HUES64 (cell line): ENCODE data around the gene TRERF1.
"Not testable (repeated sequence)": the region's sequence is repeated elsewhere in the genome, so short reads cannot be mapped to it uniquely, and the experiment has no call there.

Source experiments
- H3K27ac ChIP-seq: 2 replicates; pipeline ENCODE4 v1.7.0; 2013; ENCODE audit warnings: low read depth, low read length, inconsistent platforms
- H3K27me3 ChIP-seq: 2 replicates; pipeline ENCODE4 v1.6.1; 2013; ENCODE audit warnings: mild to moderate bottlenecking, low read length; ENCODE audit not compliant: insufficient read depth
- H3K36me3 ChIP-seq: 2 replicates; pipeline ENCODE4 v1.6.1; 2013; ENCODE audit warnings: mild to moderate bottlenecking, low read length; ENCODE audit not compliant: insufficient read depth
- H3K4me1 ChIP-seq: 2 replicates; pipeline ENCODE4 v1.6.1; 2013; ENCODE audit warnings: mild to moderate bottlenecking, low read length, moderate library complexity; ENCODE audit not compliant: insufficient read depth
- H3K4me3 ChIP-seq: 2 replicates; pipeline ENCODE4 v1.5.1; 2013; ENCODE audit warnings: mild to moderate bottlenecking, low read length, moderate library complexity
- H3K9ac ChIP-seq: 2 replicates; pipeline ENCODE4 v1.6.1; 2013; ENCODE audit warnings: mild to moderate bottlenecking, low read depth, low read length
- H3K9me3 ChIP-seq: 2 replicates; pipeline ENCODE4 v1.6.1; 2013; ENCODE audit warnings: low read depth, low read length; ENCODE audit not compliant: insufficient read depth
- WGBS: fragments of 150-250, 120-280 bp; methylation state at CpG from one replicate; pipeline ENCODE4 v1.1.7; 2013; ENCODE audit warnings: missing lambda C conversion rate; 5-methylcytosine and 5-hydroxymethylcytosine counted together

Gene TRERF1

DNA sequence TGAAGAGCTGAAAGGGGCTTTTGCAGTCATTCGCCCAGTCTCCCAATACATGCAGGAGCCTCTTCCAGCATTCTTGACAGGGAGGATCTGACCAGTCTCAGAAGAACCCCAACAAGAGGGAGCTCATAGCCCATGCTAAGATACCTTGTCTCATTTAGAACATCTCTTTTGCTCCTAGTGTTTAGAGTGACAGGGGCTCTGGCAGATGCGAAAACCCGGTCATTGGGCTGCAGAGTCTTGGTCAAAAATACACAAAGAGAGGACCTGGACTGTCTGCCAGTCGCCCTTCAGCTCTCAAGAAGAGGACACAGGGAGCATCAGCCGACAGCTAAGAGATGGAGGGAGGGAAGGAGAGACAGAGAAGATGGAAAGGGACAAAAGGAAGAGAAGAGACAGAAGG, 257.7 kb downstream of the TRERF1 start:
- Histone ChIP-seq H3K4me1 (peaks cover 14% of the 10 kb centered on the region), H3K27me3 (no peaks in the 10 kb centered on the region), H3K4me3 (no peak overlapping the region), H3K9me3 (no peaks in the 10 kb centered on the region), H3K9ac (no peak overlapping the region), H3K27ac (peak overlapping the region; percentile 2; the same call in 1 of the 2 replicates), H3K36me3 (no peaks in the 10 kb centered on the region)
- 91% methylated on average over 5 of the region's 5 CpGs for WGBS

DNA sequence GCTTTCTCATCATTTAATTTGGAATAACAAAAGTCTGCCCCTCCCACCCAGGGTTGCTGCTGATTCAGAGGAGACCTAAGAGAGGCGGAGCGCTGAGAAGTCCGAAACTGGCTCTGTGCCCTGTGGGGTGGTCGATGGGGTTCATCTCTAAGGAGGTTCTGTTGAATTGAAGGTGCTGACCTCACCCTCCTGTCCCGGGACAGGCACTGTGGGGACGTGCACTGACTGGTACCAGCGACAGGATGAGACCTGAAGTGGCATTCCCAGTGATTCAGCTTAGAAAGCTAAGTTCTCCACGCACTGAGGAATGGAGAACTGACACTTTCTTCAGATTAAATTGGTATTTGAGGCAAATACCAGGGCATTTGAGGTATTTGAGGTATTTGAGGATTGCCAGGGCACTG, 258.2 kb downstream of the TRERF1 start:
- H3K27ac ChIP-seq = peak overlapping the region; percentile 2; the same call in 1 of the 2 replicates
- H3K4me1 ChIP-seq = peaks cover 14% of the 10 kb centered on the region
- H3K36me3 ChIP-seq = no peaks in the 10 kb centered on the region
- no peak overlapping the region for H3K9ac ChIP-seq
- H3K9me3 ChIP-seq = no peaks in the 10 kb centered on the region
- H3K4me3 ChIP-seq = no peak overlapping the region
- 29% methylated on average over 8 of the region's 8 CpGs for WGBS
- no peaks in the 10 kb centered on the region for H3K27me3 ChIP-seq

DNA sequence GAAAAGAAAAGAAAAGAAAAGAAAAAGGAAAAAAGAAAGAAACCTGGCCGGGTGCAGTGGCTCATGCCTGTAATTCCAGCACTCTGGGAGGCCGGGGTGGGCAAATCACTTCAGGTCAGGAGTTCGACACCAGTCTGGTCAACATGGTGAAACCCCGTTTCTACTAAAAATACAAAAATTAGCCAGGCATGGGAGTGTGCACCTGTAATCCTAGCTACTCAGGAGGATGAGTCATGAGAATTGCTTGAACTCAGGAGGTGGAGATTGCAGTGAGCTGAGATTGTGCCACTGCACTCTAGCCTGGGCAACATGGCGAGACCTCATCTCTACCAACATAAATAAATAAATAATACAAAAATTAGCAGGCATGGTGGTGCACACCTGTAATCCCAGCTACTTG, 259.3 kb downstream of the TRERF1 start:
- not testable (repeated sequence) for H3K36me3 ChIP-seq, H3K9ac ChIP-seq, H3K27ac ChIP-seq, H3K9me3 ChIP-seq, H3K27me3 ChIP-seq, H3K4me3 ChIP-seq
- peaks cover 14% of the 10 kb centered on the region for H3K4me1 ChIP-seq
- 90% methylated on average over 4 of the region's 5 CpGs for WGBS

DNA sequence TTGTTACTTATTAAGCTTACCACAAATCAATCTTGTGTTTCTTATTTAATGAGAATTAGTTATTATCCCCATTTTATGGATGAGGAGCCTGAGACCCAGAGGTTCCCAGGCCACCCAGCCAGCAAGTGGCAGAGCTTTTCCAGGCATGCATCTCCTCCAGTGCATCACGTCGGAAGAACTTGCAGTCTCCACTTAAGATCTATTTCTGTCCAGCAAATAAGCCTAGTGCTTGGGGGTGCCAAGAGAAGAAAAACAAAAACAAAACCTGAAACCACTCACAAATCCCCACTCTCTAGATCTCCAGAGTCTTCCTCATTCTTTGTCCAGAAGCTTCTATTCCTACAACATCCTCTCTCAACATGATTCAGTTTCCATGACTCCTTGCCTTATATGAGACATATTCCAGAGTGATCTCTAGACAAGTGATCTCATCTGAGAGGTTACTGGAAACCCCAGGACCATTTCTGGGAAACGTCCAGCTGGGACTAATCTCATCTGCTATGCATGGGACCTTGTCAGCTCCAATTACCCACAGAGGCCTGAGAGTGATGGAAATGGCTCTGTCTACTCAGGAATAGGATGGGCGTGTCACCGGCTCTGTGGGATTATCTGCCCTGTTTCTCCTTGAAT, 261.1 kb downstream of the TRERF1 start:
- no peak overlapping the region for H3K4me3 ChIP-seq
- no peaks in the 10 kb centered on the region for H3K27me3 ChIP-seq
- H3K4me1 ChIP-seq = peaks cover 22% of the 10 kb centered on the region
- WGBS = 88% methylated on average over 5 of the region's 5 CpGs
- no peaks in the 10 kb centered on the region for H3K9me3 ChIP-seq
- no peaks in the 10 kb centered on the region for H3K36me3 ChIP-seq
- no peak overlapping the region for H3K27ac ChIP-seq
- no peak overlapping the region for H3K9ac ChIP-seq

DNA sequence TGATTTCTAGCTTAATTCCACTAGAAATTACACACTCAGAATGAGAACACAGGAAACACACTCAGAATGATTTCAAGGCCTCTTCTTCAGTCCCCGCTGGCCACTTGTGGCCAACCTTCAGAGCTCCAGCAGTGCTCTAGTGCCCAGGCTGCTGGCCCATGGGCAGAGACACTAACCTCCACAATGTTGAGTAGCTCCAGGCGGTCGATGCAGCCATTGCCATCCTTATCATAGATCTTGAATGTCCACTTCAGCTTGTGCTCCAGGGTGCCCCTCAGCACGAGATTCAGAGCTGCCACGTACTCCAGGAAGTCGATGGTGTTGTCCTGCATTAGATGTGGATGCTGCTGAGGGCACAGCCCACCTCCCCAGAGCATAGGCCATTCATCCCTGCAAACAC, 263.3 kb downstream of the TRERF1 start:
- no peaks in the 10 kb centered on the region for H3K9me3 ChIP-seq
- WGBS = 93% methylated on average over 6 of the region's 6 CpGs
- no peak overlapping the region for H3K9ac ChIP-seq
- H3K4me3 ChIP-seq = no peak overlapping the region
- peaks cover 18% of the 10 kb centered on the region for H3K4me1 ChIP-seq
- H3K27me3 ChIP-seq = no peaks in the 10 kb centered on the region
- H3K27ac ChIP-seq = no peak overlapping the region
- no peaks in the 10 kb centered on the region for H3K36me3 ChIP-seq

DNA sequence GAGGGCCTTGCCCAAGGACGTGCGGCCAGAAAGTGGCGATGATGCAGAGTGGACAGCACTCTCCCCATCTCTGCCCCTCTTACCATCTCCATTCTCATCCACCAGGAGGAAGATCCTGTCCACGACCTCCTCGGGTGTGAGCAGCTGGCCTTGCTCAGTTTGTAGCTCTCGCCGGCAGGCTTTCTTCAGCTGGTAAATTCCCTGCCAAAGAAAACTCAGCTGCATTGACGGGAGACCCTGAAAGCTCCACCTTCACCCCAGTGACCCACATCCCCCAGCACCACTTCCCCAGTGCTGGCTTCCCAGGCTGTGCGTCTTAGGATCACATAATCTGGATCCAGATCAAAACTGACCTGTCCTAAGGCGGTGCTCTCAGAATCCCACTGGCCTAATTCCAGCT, 266.1 kb downstream of the TRERF1 start:
- H3K27ac ChIP-seq = no peak overlapping the region; the same call in 1 of the 2 replicates
- H3K4me1 ChIP-seq = peaks cover 12% of the 10 kb centered on the region; the same call in 1 of the 2 replicates
- H3K4me3 ChIP-seq = no peak overlapping the region
- no peaks in the 10 kb centered on the region for H3K27me3 ChIP-seq
- no peaks in the 10 kb centered on the region for H3K9me3 ChIP-seq
- no peaks in the 10 kb centered on the region for H3K36me3 ChIP-seq
- H3K9ac ChIP-seq = no peak overlapping the region
- WGBS = 77% methylated on average over 10 of the region's 10 CpGs

DNA sequence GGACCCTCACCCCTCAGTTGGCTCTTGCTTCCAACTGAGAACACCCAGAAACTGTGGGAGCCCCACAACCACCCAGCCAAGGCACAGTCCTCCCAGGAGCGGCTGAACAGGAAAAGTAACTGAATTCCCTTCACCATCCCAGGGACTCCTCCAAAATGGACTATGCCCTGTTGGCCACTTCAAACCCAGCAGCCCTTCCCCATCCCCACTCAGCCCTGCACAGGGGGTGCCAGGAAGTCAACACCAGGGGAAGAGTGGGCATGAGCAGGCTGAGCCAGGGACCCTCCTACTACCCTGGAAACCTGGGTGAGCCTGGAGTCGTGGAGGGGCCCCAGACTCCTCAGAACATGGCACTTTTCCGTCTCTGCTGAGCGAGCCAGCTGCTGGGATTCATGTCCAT, 267.3 kb downstream of the TRERF1 start:
- Histone ChIP-seq H3K9me3 (no peaks in the 10 kb centered on the region), H3K36me3 (no peaks in the 10 kb centered on the region; the same call in 1 of the 2 replicates), H3K9ac (no peak overlapping the region), H3K4me1 (peaks cover 12% of the 10 kb centered on the region; the same call in 1 of the 2 replicates), H3K27ac (no peak overlapping the region), H3K27me3 (no peaks in the 10 kb centered on the region), H3K4me3 (no peak overlapping the region)
- 95% methylated on average over 4 of the region's 4 CpGs for WGBS

DNA sequence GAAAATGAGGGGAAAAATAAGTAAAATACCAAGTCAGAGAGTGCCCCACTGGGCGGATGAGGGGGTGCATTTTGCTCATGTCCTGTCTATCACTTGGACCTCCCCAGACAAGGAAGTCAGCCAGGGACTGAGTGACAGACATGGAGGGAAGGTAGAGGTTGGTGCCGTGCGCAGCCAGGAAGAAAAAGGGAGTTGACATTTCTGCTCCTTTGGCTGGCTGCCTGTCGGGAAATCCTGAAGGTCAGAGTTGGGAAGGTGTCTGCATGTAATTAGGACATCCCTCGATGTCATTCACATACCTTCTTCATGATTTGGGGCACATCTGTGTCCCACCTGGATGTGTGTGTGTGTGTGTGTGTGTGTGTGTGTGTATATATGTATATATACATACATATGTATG, 269.6 kb downstream of the TRERF1 start:
- no peak overlapping the region for H3K9ac ChIP-seq
- no peaks in the 10 kb centered on the region for H3K9me3 ChIP-seq
- no peak overlapping the region for H3K27ac ChIP-seq
- no peaks in the 10 kb centered on the region; the same call in 1 of the 2 replicates for H3K36me3 ChIP-seq
- H3K4me1 ChIP-seq = peaks cover 18% of the 10 kb centered on the region
- WGBS = 88% methylated on average over 4 of the region's 5 CpGs
- no peaks in the 10 kb centered on the region for H3K27me3 ChIP-seq
- H3K4me3 ChIP-seq = no peak overlapping the region

DNA sequence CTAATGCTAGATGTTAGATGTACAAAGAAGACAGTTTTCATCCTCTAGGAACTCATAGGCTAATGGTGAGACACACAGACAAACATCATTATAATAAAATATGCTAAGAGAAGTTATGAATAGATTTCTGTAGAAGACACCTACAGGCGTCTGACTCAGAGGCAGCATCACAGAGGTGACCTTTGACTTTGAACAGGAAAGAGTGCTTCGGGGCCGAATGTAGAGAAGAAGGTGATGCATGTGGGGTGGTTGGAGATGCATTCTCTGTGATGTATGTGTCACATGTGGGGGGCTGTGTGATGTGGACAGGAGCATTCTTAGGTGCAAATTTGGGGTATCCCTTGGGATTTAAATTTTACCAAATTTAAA, 271.8 kb downstream of the TRERF1 start:
- H3K4me3 ChIP-seq = no peak overlapping the region
- no peak overlapping the region for H3K27ac ChIP-seq
- no peaks in the 10 kb centered on the region for H3K9me3 ChIP-seq
- no peaks in the 10 kb centered on the region for H3K27me3 ChIP-seq
- H3K4me1 ChIP-seq = peaks cover 11% of the 10 kb centered on the region
- no peaks in the 10 kb centered on the region; the same call in 1 of the 2 replicates for H3K36me3 ChIP-seq
- 90% methylated on average over 3 of the region's 3 CpGs for WGBS
- H3K9ac ChIP-seq = no peak overlapping the region

DNA sequence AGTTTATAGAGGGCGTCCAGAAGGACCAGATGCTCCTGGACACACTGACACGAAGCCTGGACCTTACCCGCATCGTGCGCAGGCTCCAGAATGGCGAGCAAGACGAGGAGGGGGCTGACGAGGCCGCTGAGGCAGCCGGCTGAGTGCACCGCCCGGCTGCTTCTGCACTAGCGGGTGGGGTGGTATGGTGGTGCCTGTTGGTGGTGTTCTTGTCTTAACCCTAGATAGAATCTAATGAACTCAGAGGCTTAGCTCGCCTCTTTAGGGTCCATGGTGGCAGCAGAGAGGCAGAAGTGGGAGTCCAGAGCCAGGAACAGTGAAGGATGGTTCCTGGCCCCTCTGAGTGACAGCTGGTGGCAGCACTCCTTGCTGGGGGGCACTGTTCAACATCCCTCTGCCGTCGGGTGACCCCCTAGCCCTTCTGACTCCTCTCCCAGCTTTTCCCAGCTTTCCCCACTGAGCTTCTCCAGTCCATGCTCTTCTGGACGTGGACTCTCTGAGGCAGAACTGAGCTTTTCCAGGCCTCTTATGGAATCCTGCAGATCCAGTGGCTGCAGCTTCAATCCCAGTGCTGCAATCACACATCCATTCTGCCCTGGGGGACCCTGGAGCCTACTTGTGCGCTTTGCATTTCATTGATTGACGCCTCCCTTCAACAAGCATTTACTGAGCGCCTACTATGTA, 272.3 kb downstream of the TRERF1 start:
- H3K9me3 ChIP-seq = no peaks in the 10 kb centered on the region
- peaks cover 11% of the 10 kb centered on the region for H3K4me1 ChIP-seq
- peak overlapping the region; percentile 62; the same call in 1 of the 2 replicates for H3K4me3 ChIP-seq
- H3K36me3 ChIP-seq = no peaks in the 10 kb centered on the region; the same call in 1 of the 2 replicates
- H3K9ac ChIP-seq = no peak overlapping the region
- no peak overlapping the region for H3K27ac ChIP-seq
- 88% methylated on average over 20 of the region's 20 CpGs for WGBS
- no peaks in the 10 kb centered on the region for H3K27me3 ChIP-seq

DNA sequence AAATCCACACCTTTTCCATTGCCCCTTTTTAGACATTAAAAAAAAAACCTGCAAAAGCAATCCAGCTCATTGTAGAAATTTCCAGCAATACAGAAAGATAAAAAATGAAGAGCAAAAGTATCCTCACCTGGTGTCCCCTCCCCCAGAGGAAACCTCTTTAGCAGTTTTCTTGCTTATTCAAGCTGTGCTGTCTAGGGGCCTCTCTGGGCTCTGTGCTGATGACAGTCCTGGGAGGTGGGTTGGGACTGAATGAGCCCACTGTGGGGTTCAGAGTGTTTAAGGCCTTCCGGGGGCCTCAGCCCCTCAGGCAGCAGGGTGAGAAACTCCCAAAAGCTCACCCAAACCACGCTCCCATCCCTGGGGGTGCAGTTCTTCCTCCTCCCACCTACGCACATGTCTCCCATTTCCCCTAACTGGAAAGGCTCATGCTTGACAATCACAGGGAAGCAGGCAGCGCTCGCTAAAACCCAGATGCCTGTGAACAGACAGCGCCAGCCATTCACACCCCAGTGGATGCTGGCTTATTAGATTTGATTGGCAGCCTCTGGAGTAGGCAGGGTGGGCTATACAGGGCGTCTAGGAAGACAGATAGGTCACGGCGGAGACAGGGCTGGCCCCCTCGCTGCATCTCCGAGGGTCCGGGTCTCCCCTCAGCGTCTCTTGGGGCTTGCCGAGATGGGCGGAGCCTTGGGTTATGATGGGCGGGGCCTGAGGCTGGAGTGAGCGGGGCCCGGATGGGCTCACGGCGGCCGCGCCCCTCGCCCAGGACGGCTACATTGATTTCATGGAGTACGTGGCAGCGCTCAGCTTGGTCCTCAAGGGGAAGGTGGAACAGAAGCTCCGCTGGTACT, 274.0 kb downstream of the TRERF1 start:
- Histone ChIP-seq H3K9me3 (no peaks in the 10 kb centered on the region), H3K4me3 (peak overlapping the region; percentile 62), H3K9ac (peak overlapping the region; percentile 57), H3K27ac (peak overlapping the region; percentile 92; the same call in 1 of the 2 replicates), H3K27me3 (no peaks in the 10 kb centered on the region), H3K36me3 (no peaks in the 10 kb centered on the region; the same call in 1 of the 2 replicates), H3K4me1 (peaks cover 11% of the 10 kb centered on the region)
- 5% methylated on average over 27 of the region's 27 CpGs for WGBS
